Suppressor macrophage treated with lipopolysaccharide for 1 hour (primary cell): ENCODE measurements around the gene SEMA7A.
"Not testable (repeated sequence)": the region's sequence is repeated elsewhere in the genome, so short reads cannot be mapped to it uniquely, and the experiment has no call there.

ENCODE experiments used
- DNase-seq, 3 donors: peaks; one replicate each; pipeline ENCODE4 v3.0.0-alpha.2; 2020 to 2022

SEMA7A gene

DNA sequence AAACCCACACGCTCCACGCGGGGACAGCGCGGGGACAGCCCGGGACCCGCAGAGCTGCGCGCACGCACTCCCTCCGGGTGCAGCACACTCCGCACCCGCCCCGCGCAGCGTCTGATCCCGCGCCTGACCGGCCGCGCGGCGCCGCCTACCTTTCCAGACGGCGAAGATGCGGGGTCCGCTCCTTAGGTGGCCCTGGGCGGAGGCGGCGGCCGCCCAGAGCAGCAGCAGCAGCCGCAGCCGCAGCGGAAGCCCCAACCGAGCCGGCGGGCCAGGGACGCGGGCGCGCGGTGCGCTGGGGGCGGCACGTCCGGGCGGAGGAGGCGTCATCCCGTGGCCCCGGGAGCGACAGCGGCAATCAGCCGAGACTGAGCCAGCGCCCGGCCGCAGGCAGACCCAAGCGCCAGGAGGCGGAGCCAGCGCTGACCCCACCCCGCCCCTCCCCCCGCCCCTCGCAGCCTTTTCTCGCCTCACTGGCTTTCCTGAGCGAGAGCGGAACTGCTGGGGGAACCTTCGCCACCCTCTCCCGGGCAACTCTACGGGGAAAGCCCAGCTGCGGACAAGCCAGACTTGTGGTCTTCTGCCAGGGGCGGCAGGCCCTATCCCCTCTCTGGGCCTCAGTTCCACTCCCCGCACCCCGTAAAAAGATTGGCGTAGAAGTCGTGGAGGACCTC lies at the start of gene SEMA7A:
Gene SEMA7A, minus strand, starts transcription at position 367 of the 671 bp plus-strand sequence. Its CDS starts 40 bp downstream, at position 327.
- DNase-seq: peak; percentile 91 to 96 (median 95)

- no peak for DNase-seq
Observed at GRCh38 chr15:74482661-74483060, 48.9 kb upstream of the SEMA7A start.

DNA sequence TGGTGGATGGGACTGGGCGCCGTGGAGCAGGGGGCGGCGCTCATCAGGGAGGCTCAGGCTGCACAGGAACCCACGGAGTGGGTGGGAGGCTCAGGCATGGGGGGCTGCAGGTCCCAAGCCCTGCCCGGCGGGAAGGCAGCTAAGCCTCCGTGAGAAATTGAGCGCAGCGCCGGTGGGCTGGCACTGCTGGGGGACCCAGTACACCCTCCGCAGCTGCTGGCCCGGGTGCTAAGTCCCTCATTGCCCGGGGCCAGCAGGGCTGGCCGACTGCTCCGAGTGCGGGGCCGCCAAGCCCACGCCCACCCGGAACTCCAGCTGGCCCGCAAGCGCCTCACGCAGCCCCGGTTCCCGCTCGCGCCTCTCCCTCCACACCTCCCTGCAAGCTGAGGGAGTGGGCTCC lies 46.6 kb upstream of the SEMA7A start:
- DNase-seq: not testable (repeated sequence)

- DNase-seq: not testable (repeated sequence)
Observed at GRCh38 chr15:74471621-74472020, 37.9 kb upstream of the SEMA7A start.

GRCh38 chr15:74470631-74471395 lies 37.1 kb upstream of the SEMA7A start:
- DNase-seq: no peak

GRCh38 chr15:74468341-74469032 lies 34.7 kb upstream of the SEMA7A start:
- DNase-seq: no peak

- DNase-seq: no peak
Observed at GRCh38 chr15:74466570-74466969, 32.8 kb upstream of the SEMA7A start.

- no peak for DNase-seq
Observed at GRCh38 chr15:74464897-74465296, 31.1 kb upstream of the SEMA7A start.

DNA sequence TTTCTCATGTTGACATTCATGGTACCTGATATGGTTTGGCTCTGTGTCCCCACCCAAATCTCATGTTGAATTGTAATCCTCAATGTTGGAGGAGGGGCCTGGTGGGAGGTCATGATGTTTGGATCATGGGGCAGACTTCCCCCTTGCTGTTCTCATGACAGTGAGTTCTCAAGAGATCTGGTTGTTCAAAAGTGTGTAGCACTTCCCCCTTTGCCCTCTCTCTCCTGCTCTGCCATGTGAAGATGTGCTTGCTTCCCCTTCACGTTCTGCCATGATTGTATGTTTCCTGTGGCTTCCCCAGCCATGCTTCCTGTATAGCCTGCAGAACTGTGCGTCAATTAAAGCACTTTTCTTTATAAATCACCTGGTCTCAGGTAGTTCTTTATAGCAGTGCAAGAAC lies 30.5 kb upstream of the SEMA7A start:
- DNase-seq: peak; percentile 51 to 62 (median 58)

DNA sequence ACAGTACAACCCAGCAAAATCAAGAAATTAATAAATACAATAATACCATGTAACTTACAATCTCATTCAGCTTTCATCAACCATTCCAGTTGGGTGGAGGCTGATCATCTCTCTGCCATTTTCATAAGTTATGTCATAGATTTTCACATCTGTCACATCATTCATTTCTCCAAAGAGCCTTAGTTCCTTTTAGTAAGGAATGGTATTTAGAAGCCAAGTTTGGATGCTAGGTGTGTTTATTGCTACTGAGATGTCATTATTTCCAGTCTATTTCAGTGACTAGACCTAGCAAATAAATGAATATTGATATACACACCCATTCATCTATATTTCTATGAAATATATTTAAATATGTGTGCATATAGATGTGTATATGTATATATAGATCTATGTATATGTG lies 29.9 kb upstream of the SEMA7A start:
- DNase-seq: no peak

GRCh38 chr15:74461847-74462511 lies 28.2 kb upstream of the SEMA7A start:
- DNase-seq: no peak

GRCh38 chr15:74460871-74461846 lies 27.4 kb upstream of the SEMA7A start, which contains the start of gene UBL7:
Gene UBL7, minus strand, starts transcription at chr15:74461160. Its CDS starts 2,293 bp downstream, at chr15:74458867.
- peak; percentile 97 to 99 (median 98) for DNase-seq

GRCh38 chr15:74460298-74460697 lies 26.5 kb upstream of the SEMA7A start:
- no peak for DNase-seq

DNA sequence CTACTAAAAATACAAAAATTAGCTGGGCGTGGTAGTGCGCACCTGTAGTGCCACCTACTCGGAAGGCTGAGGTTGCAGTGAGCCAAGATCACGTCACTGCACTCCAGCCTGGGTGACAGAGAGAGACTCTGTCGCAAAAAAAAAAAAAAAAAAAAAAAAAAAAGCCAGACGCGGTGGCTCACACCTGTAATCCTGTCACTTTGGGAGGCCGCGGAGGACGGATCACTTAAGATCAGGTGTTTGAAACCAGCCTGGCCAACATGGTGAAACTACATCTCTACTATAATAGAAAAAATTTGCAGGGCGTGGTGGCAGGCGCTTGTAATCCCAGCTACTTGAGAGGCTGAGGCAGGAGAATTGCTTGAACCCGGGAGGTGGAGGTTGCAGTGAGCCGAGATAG lies 26.0 kb upstream of the SEMA7A start:
- not testable (repeated sequence) for DNase-seq

- DNase-seq: no peak
Observed at GRCh38 chr15:74458473-74458872, 24.7 kb upstream of the SEMA7A start.

GRCh38 chr15:74457036-74457435 lies 23.3 kb upstream of the SEMA7A start:
- not testable (repeated sequence) for DNase-seq

GRCh38 chr15:74454764-74455500 lies 21.2 kb upstream of the SEMA7A start:
- DNase-seq: peak in 1 of 3 donors; percentile 28

- DNase-seq: peak in 1 of 3 donors; percentile 41
Observed at GRCh38 chr15:74453925-74454763, 20.4 kb upstream of the SEMA7A start.

GRCh38 chr15:74451861-74452835 lies 18.4 kb upstream of the SEMA7A start:
- DNase-seq: no peak
